ENCODE data around the gene CRYAA.
"Not testable (repeated sequence)": the region's sequence is repeated elsewhere in the genome, so short reads cannot be mapped to it uniquely, and the experiment has no call there.

CRYAA gene

DNA sequence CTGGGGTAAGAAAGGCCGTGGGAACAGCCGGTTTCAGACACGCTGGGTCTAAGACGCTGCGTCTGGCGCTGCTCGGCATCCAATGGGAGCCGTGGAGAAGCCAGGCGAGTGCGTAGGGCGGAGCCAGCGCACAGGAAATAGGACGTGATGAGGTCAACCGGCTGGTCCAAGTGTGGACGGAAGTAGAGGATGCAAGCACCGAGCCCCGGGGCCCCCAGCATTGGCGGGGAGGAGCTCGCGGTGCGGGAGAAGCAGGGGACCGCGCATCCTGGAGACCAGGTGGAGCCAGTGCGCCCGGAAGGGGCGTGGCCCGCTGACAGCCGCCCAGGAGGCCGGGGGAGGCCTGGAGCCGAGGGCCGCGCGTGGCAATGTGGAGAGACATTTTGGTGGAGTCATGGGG lies 15.2 kb upstream of the CRYAA start:
- H3K9me3 ChIP-seq (ENCODE audit: insufficient read depth, low read length, severe bottlenecking); H4K20me1 ChIP-seq (ENCODE audit: insufficient read depth, low read length); H2AFZ ChIP-seq (ENCODE audit: low read depth, low read length); H3K27me3 ChIP-seq (ENCODE audit: insufficient read depth, low read length, poor library complexity); H3K36me3 ChIP-seq (ENCODE audit: insufficient read depth, low read length); ATAC-seq (ENCODE audit: insufficient read depth, low read depth); H3K4me3 ChIP-seq (ENCODE audit: low read depth in 1 of 2, low read length in 2 of 2); DNase-seq; H3K79me2 ChIP-seq (ENCODE audit: insufficient read depth, low read length); H3K9ac ChIP-seq (ENCODE audit: low read depth, low read length); H3K4me1 ChIP-seq (ENCODE audit: insufficient read depth, low read length); H3K27ac ChIP-seq (ENCODE audit: low read length); H3K4me2 ChIP-seq (ENCODE audit: insufficient read depth, low read length): not testable (repeated sequence)

DNA sequence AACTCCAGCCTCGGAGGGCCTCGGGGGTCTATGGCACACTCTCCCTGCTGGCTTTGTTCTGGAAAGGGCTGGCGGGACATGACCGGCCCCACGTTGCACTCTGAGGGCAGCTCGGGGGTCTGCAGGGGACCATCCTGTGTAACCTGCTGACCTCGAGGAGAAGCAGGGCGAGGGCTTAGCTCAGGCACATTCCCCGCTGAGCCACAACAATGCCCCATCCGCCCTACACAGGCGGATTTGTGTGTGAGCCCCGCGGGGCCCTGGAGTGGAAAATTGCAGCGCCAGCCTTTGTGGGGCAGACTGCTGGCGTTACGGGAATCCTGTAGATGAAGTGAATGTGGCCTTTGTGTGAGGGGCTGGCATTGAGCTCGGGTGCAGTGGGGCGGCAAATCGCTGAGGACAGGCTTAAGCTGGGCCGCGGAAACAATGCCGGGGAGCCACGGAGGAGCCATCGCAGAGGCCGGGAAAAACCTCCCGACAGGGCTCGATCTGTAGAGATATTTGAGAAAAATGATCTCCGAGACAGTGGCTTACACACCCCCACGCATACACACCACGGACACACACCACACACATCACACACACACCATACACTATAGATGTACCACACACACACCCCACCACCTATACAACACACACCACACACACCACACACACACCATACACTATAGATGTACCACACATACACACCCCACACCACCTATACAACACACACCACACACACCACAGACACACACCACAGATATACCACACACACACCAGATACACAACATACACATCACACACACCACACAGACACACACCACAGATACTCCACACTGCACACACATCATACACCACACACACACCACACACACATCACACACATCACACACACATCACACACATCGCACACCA lies 9.3 kb upstream of the CRYAA start:
- not testable (repeated sequence) for H3K4me2 ChIP-seq (ENCODE audit: insufficient read depth, low read length); DNase-seq; H4K20me1 ChIP-seq (ENCODE audit: insufficient read depth, low read length); H3K79me2 ChIP-seq (ENCODE audit: insufficient read depth, low read length); H3K4me1 ChIP-seq (ENCODE audit: insufficient read depth, low read length); H3K36me3 ChIP-seq (ENCODE audit: insufficient read depth, low read length); H3K9ac ChIP-seq (ENCODE audit: low read depth, low read length); H2AFZ ChIP-seq (ENCODE audit: low read depth, low read length); H3K4me3 ChIP-seq (ENCODE audit: low read depth in 1 of 2, low read length in 2 of 2); H3K27me3 ChIP-seq (ENCODE audit: insufficient read depth, low read length, poor library complexity); H3K9me3 ChIP-seq (ENCODE audit: insufficient read depth, low read length, severe bottlenecking); H3K27ac ChIP-seq (ENCODE audit: low read length); ATAC-seq (ENCODE audit: insufficient read depth, low read depth)

DNA sequence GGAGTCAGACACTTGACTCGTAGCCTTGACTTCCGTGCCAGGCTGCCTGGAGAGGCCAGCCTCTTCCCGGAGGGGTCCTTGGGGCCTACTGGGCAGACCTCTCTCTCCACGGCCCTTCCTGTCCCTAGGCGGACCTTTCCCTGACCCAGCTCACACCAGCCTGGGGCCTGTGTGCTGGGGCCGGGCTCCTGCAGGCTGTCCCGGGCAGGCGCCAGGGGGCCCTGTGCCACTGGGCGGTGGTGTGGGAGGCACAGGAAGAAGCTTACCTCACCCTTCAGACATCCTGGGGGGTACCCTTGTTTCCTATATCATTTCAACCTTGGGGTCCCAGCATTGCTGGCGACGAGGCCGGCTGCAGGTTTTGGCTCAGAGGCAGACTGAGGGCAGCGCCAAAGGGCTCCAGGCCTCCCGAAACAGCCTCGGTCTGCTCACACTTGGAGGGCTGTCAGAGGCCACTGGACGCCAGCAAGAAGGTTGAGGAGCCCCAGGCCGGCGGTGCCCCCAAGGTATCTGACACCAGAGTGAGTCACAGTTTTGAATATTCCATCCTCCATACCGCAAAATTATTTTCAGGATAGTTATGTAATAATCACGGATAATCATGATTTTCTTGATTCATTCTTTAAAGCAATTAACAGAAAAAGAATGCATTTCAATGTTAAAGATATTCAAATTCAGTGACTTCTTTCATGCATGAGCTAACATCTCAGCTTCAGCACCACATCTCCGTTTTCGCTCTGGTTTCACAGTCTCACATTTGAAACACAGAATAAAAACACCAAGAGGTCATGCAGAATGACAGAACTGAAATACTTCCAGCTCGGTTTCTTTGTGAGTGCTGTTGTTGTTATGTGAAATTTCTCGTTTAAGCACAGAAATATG lies 6.7 kb upstream of the CRYAA start:
- H3K4me2 ChIP-seq (ENCODE audit: insufficient read depth, low read length); H3K36me3 ChIP-seq (ENCODE audit: insufficient read depth, low read length); H3K27ac ChIP-seq (ENCODE audit: low read length); ATAC-seq (ENCODE audit: insufficient read depth, low read depth); H3K27me3 ChIP-seq (ENCODE audit: insufficient read depth, low read length, poor library complexity); H2AFZ ChIP-seq (ENCODE audit: low read depth, low read length); DNase-seq; H4K20me1 ChIP-seq (ENCODE audit: insufficient read depth, low read length); H3K4me1 ChIP-seq (ENCODE audit: insufficient read depth, low read length); H3K79me2 ChIP-seq (ENCODE audit: insufficient read depth, low read length); H3K4me3 ChIP-seq (ENCODE audit: low read depth in 1 of 2, low read length in 2 of 2); H3K9me3 ChIP-seq (ENCODE audit: insufficient read depth, low read length, severe bottlenecking); H3K9ac ChIP-seq (ENCODE audit: low read depth, low read length): not testable (repeated sequence)

GRCh38 chr21:43162708-43163205 lies 6.1 kb upstream of the CRYAA start:
- not testable (repeated sequence) for H3K27me3 ChIP-seq (ENCODE audit: insufficient read depth, low read length, poor library complexity); ATAC-seq (ENCODE audit: insufficient read depth, low read depth); H3K27ac ChIP-seq (ENCODE audit: low read length); H3K79me2 ChIP-seq (ENCODE audit: insufficient read depth, low read length); H3K4me2 ChIP-seq (ENCODE audit: insufficient read depth, low read length); H4K20me1 ChIP-seq (ENCODE audit: insufficient read depth, low read length); H3K9me3 ChIP-seq (ENCODE audit: insufficient read depth, low read length, severe bottlenecking); H3K4me1 ChIP-seq (ENCODE audit: insufficient read depth, low read length); H3K36me3 ChIP-seq (ENCODE audit: insufficient read depth, low read length); H3K4me3 ChIP-seq (ENCODE audit: low read depth in 1 of 2, low read length in 2 of 2); H3K9ac ChIP-seq (ENCODE audit: low read depth, low read length); DNase-seq; H2AFZ ChIP-seq (ENCODE audit: low read depth, low read length)

DNA sequence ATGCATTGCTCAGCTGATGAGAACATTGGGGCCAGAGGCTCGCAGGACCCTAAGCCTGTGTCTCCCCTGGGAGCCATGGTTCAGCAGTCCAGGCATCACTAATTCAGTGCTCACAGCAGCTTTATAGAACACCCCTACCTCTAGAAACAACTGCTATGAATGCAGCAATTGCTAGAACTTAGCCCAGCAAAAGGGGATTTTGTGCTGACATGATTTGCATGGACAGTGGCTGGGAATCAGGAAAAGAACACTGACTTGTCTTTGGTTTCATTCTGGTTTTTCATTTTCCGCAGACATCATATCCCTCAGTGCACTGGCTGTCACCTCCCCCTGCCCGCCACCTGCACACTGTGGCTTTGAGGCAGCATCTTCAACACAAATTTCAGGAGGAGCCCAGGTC lies 4.0 kb upstream of the CRYAA start:
- not testable (repeated sequence) for H3K79me2 ChIP-seq (ENCODE audit: insufficient read depth, low read length); H3K4me1 ChIP-seq (ENCODE audit: insufficient read depth, low read length)

GRCh38 chr21:43165734-43166133 lies 3.1 kb upstream of the CRYAA start:
- H3K9me3 ChIP-seq (ENCODE audit: insufficient read depth, low read length, severe bottlenecking); H4K20me1 ChIP-seq (ENCODE audit: insufficient read depth, low read length); H3K36me3 ChIP-seq (ENCODE audit: insufficient read depth, low read length); H2AFZ ChIP-seq (ENCODE audit: low read depth, low read length); DNase-seq; H3K4me1 ChIP-seq (ENCODE audit: insufficient read depth, low read length); H3K4me2 ChIP-seq (ENCODE audit: insufficient read depth, low read length); ATAC-seq (ENCODE audit: insufficient read depth, low read depth); H3K27me3 ChIP-seq (ENCODE audit: insufficient read depth, low read length, poor library complexity); H3K9ac ChIP-seq (ENCODE audit: low read depth, low read length); H3K27ac ChIP-seq (ENCODE audit: low read length); H3K79me2 ChIP-seq (ENCODE audit: insufficient read depth, low read length); H3K4me3 ChIP-seq (ENCODE audit: low read depth in 1 of 2, low read length in 2 of 2): not testable (repeated sequence)

More for the DNA sequence above, 4.0 kb upstream of the CRYAA start:
- not testable (repeated sequence) for H3K9me3 ChIP-seq (ENCODE audit: insufficient read depth, low read length, severe bottlenecking); DNase-seq; H3K27me3 ChIP-seq (ENCODE audit: insufficient read depth, low read length, poor library complexity); H4K20me1 ChIP-seq (ENCODE audit: insufficient read depth, low read length); H3K4me2 ChIP-seq (ENCODE audit: insufficient read depth, low read length); H3K9ac ChIP-seq (ENCODE audit: low read depth, low read length); H3K36me3 ChIP-seq (ENCODE audit: insufficient read depth, low read length); H3K4me3 ChIP-seq (ENCODE audit: low read depth in 1 of 2, low read length in 2 of 2); H2AFZ ChIP-seq (ENCODE audit: low read depth, low read length); ATAC-seq (ENCODE audit: insufficient read depth, low read depth); H3K27ac ChIP-seq (ENCODE audit: low read length)

- not testable (repeated sequence) for H3K4me3 ChIP-seq (ENCODE audit: low read depth in 1 of 2, low read length in 2 of 2); H3K36me3 ChIP-seq (ENCODE audit: insufficient read depth, low read length); H2AFZ ChIP-seq (ENCODE audit: low read depth, low read length); ATAC-seq (ENCODE audit: insufficient read depth, low read depth); DNase-seq; H4K20me1 ChIP-seq (ENCODE audit: insufficient read depth, low read length); H3K4me1 ChIP-seq (ENCODE audit: insufficient read depth, low read length); H3K9me3 ChIP-seq (ENCODE audit: insufficient read depth, low read length, severe bottlenecking); H3K27ac ChIP-seq (ENCODE audit: low read length); H3K4me2 ChIP-seq (ENCODE audit: insufficient read depth, low read length); H3K27me3 ChIP-seq (ENCODE audit: insufficient read depth, low read length, poor library complexity); H3K79me2 ChIP-seq (ENCODE audit: insufficient read depth, low read length); H3K9ac ChIP-seq (ENCODE audit: low read depth, low read length)
Measured at GRCh38 chr21:43169230-43169886, 550 bp downstream of the CRYAA start.
